ENCODE results near the gene PIP4P1.
"Not testable (repeated sequence)": the region's sequence is repeated elsewhere in the genome, so short reads cannot be mapped to it uniquely, and the experiment has no call there.

The PIP4P1 gene

DNA sequence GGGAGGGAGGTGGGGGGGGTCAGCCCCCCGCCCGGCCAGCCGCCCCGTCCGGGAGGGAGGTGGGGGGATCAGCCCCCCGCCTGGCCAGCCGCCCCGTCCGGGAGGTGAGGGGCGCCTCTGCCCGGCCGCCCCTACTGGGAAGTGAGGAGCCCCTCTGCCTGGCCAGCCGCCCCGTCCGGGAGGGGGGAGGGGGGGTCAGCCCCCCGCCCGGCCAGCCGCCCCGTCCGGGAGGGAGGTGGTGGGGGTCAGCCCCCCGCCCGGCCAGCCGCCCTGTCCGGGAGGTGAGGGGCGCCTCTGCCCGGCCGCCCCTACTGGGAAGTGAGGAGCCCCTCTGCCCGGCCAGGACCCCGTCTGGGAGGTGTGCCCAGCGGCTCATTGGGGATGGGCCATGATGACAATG, 45.5 kb upstream of the PIP4P1 start:
- not testable (repeated sequence) for ATAC-seq

DNA sequence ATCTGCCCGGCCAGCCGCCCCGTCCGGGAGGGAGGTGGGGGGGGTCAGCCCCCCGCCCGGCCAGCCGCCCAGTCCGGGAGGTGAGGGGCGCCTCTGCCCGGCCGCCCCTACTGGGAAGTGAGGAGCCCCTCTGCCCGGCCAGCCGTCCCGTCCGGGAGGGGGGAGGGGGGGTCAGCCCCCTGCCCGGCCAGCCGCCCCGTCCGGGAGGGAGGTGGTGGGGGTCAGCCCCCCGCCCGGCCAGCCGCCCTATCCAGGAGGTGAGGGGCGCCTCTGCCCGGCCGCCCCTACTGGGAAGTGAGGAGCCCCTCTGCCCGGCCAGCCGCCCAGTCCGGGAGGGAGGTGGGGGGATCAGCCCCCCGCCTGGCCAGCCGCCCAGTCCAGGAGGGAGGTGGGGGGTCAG, 45.0 kb upstream of the PIP4P1 start:
- not testable (repeated sequence) for ATAC-seq

DNA sequence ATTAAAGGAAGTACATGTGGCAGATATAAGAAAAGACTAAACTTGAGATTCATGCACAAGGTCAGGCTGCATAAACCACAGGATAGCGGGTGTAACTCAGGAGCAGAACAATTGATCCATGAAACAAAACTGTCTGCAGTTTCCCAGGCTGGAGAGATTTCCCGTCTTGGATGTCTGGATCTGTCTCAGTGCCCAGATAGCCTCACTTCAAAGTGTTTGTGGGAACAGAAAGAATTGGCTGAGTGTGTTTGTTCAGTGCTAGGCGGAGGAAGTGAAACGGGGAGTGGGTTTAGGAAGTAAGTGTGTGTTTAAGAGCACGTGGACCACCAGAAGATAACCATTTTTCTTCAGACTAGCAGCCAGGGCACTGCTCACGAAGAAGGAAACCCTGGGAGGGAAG, 42.7 kb upstream of the PIP4P1 start:
- no peak for ATAC-seq
- TF ChIP-seq ZFP3 (CRISPR knock-in tag; IDR thresholded peaks at IDR 0.05) (no peak), ZNF8 (CRISPR knock-in tag; IDR thresholded peaks at IDR 0.05) (no peak), SNAI2 (CRISPR knock-in tag; IDR thresholded peaks at IDR 0.05) (no peak), RARB (CRISPR knock-in tag; IDR thresholded peaks at IDR 0.05) (no peak), ZFP30 (CRISPR knock-in tag; IDR thresholded peaks at IDR 0.05) (no peak), PPARA (CRISPR knock-in tag; IDR thresholded peaks at IDR 0.05; ENCODE audit: borderline replicate concordance) (no peak), TOX (CRISPR knock-in tag; IDR thresholded peaks at IDR 0.05; ENCODE audit: borderline replicate concordance) (no peak), TCF4 (CRISPR knock-in tag; IDR thresholded peaks at IDR 0.05; ENCODE audit: borderline replicate concordance) (no peak), ARNTL (CRISPR knock-in tag; IDR thresholded peaks at IDR 0.05; ENCODE audit: borderline replicate concordance, low read depth) (no peak)
- TF ChIP-seq, protein P1, sequence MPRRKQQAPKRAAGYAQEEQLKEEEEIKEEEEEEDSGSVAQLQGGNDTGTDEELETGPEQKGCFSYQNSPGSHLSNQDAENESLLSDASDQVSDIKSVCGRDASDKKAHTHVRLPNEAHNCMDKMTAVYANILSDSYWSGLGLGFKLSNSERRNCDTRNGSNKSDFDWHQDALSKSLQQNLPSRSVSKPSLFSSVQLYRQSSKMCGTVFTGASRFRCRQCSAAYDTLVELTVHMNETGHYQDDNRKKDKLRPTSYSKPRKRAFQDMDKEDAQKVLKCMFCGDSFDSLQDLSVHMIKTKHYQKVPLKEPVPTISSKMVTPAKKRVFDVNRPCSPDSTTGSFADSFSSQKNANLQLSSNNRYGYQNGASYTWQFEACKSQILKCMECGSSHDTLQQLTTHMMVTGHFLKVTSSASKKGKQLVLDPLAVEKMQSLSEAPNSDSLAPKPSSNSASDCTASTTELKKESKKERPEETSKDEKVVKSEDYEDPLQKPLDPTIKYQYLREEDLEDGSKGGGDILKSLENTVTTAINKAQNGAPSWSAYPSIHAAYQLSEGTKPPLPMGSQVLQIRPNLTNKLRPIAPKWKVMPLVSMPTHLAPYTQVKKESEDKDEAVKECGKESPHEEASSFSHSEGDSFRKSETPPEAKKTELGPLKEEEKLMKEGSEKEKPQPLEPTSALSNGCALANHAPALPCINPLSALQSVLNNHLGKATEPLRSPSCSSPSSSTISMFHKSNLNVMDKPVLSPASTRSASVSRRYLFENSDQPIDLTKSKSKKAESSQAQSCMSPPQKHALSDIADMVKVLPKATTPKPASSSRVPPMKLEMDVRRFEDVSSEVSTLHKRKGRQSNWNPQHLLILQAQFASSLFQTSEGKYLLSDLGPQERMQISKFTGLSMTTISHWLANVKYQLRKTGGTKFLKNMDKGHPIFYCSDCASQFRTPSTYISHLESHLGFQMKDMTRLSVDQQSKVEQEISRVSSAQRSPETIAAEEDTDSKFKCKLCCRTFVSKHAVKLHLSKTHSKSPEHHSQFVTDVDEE (CRISPR knock-in tag; IDR thresholded peaks at IDR 0.05): no peak
- TF ChIP-seq, protein P2, sequence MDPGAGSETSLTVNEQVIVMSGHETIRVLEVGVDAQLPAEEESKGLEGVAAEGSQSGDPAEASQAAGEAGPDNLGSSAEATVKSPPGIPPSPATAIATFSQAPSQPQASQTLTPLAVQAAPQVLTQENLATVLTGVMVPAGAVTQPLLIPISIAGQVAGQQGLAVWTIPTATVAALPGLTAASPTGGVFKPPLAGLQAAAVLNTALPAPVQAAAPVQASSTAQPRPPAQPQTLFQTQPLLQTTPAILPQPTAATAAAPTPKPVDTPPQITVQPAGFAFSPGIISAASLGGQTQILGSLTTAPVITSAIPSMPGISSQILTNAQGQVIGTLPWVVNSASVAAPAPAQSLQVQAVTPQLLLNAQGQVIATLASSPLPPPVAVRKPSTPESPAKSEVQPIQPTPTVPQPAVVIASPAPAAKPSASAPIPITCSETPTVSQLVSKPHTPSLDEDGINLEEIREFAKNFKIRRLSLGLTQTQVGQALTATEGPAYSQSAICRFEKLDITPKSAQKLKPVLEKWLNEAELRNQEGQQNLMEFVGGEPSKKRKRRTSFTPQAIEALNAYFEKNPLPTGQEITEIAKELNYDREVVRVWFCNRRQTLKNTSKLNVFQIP (CRISPR knock-in tag; IDR thresholded peaks at IDR 0.05; ENCODE audit: borderline replicate concordance, low read depth): no peak
- TF ChIP-seq, protein P3, sequence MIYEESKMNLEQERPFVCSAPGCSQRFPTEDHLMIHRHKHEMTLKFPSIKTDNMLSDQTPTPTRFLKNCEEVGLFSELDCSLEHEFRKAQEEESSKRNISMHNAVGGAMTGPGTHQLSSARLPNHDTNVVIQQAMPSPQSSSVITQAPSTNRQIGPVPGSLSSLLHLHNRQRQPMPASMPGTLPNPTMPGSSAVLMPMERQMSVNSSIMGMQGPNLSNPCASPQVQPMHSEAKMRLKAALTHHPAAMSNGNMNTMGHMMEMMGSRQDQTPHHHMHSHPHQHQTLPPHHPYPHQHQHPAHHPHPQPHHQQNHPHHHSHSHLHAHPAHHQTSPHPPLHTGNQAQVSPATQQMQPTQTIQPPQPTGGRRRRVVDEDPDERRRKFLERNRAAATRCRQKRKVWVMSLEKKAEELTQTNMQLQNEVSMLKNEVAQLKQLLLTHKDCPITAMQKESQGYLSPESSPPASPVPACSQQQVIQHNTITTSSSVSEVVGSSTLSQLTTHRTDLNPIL (CRISPR knock-in tag; IDR thresholded peaks at IDR 0.05; ENCODE audit: low read depth): no peak

DNA sequence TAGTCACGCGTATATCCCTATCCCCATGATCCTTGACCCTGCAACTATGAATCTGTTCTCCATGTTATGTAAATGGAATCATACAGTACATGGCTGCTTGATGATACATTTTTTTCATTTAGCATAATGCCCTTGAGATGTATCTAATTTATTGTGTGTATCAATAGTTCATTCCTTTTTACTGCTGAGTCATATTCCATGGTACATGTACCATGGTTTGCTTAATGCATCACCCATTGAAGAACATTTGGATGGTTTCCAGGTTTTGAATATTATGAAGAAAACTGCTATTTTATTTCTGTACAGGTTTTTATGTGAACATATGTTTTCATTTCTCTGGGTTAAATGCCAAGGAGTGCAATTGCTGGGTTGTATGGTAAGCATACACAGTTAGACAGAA, 40.1 kb upstream of the PIP4P1 start:
- ATAC-seq: no peak
- TF ChIP-seq, protein P1 (CRISPR knock-in tag; IDR thresholded peaks at IDR 0.05): no peak
- TF ChIP-seq PPARA (CRISPR knock-in tag; IDR thresholded peaks at IDR 0.05; ENCODE audit: borderline replicate concordance) (no peak), SNAI2 (CRISPR knock-in tag; IDR thresholded peaks at IDR 0.05) (no peak), CSDC2 (CRISPR knock-in tag; IDR thresholded peaks at IDR 0.05) (no peak), ZC3H10 (CRISPR knock-in tag; IDR thresholded peaks at IDR 0.05) (no peak)
- TF ChIP-seq, protein P4, sequence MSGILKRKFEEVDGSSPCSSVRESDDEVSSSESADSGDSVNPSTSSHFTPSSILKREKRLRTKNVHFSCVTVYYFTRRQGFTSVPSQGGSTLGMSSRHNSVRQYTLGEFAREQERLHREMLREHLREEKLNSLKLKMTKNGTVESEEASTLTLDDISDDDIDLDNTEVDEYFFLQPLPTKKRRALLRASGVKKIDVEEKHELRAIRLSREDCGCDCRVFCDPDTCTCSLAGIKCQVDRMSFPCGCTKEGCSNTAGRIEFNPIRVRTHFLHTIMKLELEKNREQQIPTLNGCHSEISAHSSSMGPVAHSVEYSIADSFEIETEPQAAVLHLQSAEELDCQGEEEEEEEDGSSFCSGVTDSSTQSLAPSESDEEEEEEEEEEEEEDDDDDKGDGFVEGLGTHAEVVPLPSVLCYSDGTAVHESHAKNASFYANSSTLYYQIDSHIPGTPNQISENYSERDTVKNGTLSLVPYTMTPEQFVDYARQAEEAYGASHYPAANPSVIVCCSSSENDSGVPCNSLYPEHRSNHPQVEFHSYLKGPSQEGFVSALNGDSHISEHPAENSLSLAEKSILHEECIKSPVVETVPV (CRISPR knock-in tag; IDR thresholded peaks at IDR 0.05): no peak

DNA sequence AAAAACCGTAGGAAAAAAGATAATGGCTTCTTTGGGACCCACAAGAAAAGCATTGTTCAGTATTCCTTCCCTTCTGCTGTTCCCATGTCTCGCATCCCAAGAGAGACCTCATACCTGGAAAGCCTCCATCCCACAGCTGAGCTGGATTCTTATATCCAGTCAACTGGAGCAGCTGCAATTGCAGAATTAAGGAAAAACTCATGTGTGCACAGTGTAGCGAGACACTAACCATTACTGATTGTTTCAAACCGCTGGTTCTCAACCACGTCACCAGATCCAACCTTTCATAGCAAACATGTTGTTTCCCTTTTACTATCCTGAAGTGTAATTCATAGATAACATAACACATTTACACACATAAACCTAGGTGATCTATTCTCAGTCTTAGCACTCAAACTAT, 38.6 kb upstream of the PIP4P1 start:
- TF ChIP-seq ZC3H10 (CRISPR knock-in tag; IDR thresholded peaks at IDR 0.05) (no peak), ZNF8 (CRISPR knock-in tag; IDR thresholded peaks at IDR 0.05) (no peak), BACH2 (CRISPR knock-in tag; IDR thresholded peaks at IDR 0.05; ENCODE audit: borderline replicate concordance) (no peak), TOX (CRISPR knock-in tag; IDR thresholded peaks at IDR 0.05; ENCODE audit: borderline replicate concordance) (no peak), ESRRG (CRISPR knock-in tag; IDR thresholded peaks at IDR 0.05) (no peak)
- no peak for ATAC-seq

Data from SK-N-SH treated with all-trans-retinoic acid at 6 μM for 48 hours (cell line).